HepG2 (cell line): Measurements from ENCODE around the gene TESK1. TPM values are rescaled to one million over a fixed set of nuclear protein-coding genes. Genes with fewer than 3 reads are reported as not detected.
A peak's percentile ranks its signal among the peaks of the same experiment; 100 is the strongest.

ENCODE experiments used
- CTCF ChIP-seq: sonication (generic); formaldehyde crosslinking; IDR thresholded peaks from 2 replicates; pipeline ENCODE4 v1.5.0; 2020; ENCODE audit warnings: mild to moderate bottlenecking, missing genetic modification reagents, moderate library complexity
- FOSL2 ChIP-seq: sonication (generic); formaldehyde crosslinking; IDR thresholded peaks from 2 replicates; pipeline ENCODE4 v1.4.0; 2020; ENCODE audit warnings: missing genetic modification reagents
- HNRNPH1 ChIP-seq: fragments of 200-400 bp; formaldehyde crosslinking; optimal IDR thresholded peaks from 2 replicates; pipeline ENCODE3; 2017; ENCODE audit warnings: mild to moderate bottlenecking, low read depth, low read length
- ZNF329 ChIP-seq: sonication (generic); formaldehyde crosslinking; IDR thresholded peaks from 2 replicates; pipeline ENCODE4 v1.9.0; 2021; ENCODE audit warnings: low read depth, mild to moderate bottlenecking, missing genetic modification reagents
- ZNF703 ChIP-seq: sonication (generic); formaldehyde crosslinking; IDR thresholded peaks from 2 replicates; pipeline ENCODE4 v1.5.1; 2020; ENCODE audit warnings: missing genetic modification reagents, mild to moderate bottlenecking, moderate library complexity, borderline replicate concordance
- polyA plus RNA-seq, 8 experiments: library from polyadenylated mRNA; depleted of rRNA in 3 of 8; stranded (reverse) in 7 of 8; unstranded in 1 of 8; fragments of >200 nt; fragmentation: Illumina TruSeq in 4 of 8; extraction: Trizol in 4 of 8; gene quantifications; 2 replicates each; pipeline versions ENCODE4 v1.2.1 to v1.2.3, GENCODE V29; 2011 to 2016; ENCODE audit warnings: low read depth in 4 of 8, missing spikeins in 1 of 8, mixed read lengths in 1 of 8; ENCODE audit not compliant: insufficient read depth in 1 of 8
- total RNA-seq, 5 experiments: library from RNA; depleted of rRNA; stranded (reverse); fragments of >200 nt; fragmentation: Illumina TruSeq; extraction: Trizol; gene quantifications; 2 replicates each; pipeline ENCODE4 v1.2.3, GENCODE V29; 2016; ENCODE audit warnings: low read depth in 1 of 5
- TF ChIP-seq, protein P1 (sequence below): sonication (generic); formaldehyde crosslinking; IDR thresholded peaks from 2 replicates; pipeline ENCODE4 v1.9.0; 2021; ENCODE audit warnings: mild to moderate bottlenecking, missing genetic modification reagents
- TF ChIP-seq, protein P2 (sequence below), 2 experiments: sonication (generic) in 1 of 2; formaldehyde crosslinking in 1 of 2; IDR thresholded peaks; 2 replicates each; pipeline versions ENCODE4 v1.6.1 to v1.9.0; 2014 to 2022; ENCODE audit warnings: antibody characterized with exemption in 1 of 2, borderline replicate concordance in 1 of 2, inconsistent platforms in 1 of 2, low read depth in 1 of 2, missing genetic modification reagents in 1 of 2
- TF ChIP-seq, protein P3 (sequence below): IDR thresholded peaks from 2 replicates; pipeline ENCODE4 v1.4.0; 2020; ENCODE audit warnings: mild to moderate bottlenecking, missing genetic modification reagents

Gene TESK1
- total and polyA plus RNA-seq, 2 of the 13 experiments (the other 11 are each of a cell fraction or from before 2014, with no cell fraction given): 7.3 to 13.6 TPM

GRCh38 chr9:35563791-35564197, 41.3 kb upstream of the TESK1 start (continued):
- TF ChIP-seq, protein P1, sequence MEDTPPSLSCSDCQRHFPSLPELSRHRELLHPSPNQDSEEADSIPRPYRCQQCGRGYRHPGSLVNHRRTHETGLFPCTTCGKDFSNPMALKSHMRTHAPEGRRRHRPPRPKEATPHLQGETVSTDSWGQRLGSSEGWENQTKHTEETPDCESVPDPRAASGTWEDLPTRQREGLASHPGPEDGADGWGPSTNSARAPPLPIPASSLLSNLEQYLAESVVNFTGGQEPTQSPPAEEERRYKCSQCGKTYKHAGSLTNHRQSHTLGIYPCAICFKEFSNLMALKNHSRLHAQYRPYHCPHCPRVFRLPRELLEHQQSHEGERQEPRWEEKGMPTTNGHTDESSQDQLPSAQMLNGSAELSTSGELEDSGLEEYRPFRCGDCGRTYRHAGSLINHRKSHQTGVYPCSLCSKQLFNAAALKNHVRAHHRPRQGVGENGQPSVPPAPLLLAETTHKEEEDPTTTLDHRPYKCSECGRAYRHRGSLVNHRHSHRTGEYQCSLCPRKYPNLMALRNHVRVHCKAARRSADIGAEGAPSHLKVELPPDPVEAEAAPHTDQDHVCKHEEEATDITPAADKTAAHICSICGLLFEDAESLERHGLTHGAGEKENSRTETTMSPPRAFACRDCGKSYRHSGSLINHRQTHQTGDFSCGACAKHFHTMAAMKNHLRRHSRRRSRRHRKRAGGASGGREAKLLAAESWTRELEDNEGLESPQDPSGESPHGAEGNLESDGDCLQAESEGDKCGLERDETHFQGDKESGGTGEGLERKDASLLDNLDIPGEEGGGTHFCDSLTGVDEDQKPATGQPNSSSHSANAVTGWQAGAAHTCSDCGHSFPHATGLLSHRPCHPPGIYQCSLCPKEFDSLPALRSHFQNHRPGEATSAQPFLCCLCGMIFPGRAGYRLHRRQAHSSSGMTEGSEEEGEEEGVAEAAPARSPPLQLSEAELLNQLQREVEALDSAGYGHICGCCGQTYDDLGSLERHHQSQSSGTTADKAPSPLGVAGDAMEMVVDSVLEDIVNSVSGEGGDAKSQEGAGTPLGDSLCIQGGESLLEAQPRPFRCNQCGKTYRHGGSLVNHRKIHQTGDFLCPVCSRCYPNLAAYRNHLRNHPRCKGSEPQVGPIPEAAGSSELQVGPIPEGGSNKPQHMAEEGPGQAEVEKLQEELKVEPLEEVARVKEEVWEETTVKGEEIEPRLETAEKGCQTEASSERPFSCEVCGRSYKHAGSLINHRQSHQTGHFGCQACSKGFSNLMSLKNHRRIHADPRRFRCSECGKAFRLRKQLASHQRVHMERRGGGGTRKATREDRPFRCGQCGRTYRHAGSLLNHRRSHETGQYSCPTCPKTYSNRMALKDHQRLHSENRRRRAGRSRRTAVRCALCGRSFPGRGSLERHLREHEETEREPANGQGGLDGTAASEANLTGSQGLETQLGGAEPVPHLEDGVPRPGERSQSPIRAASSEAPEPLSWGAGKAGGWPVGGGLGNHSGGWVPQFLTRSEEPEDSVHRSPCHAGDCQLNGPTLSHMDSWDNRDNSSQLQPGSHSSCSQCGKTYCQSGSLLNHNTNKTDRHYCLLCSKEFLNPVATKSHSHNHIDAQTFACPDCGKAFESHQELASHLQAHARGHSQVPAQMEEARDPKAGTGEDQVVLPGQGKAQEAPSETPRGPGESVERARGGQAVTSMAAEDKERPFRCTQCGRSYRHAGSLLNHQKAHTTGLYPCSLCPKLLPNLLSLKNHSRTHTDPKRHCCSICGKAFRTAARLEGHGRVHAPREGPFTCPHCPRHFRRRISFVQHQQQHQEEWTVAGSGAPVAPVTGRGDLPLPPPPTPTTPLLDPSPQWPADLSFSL: no peak
- TF ChIP-seq, protein P2, sequence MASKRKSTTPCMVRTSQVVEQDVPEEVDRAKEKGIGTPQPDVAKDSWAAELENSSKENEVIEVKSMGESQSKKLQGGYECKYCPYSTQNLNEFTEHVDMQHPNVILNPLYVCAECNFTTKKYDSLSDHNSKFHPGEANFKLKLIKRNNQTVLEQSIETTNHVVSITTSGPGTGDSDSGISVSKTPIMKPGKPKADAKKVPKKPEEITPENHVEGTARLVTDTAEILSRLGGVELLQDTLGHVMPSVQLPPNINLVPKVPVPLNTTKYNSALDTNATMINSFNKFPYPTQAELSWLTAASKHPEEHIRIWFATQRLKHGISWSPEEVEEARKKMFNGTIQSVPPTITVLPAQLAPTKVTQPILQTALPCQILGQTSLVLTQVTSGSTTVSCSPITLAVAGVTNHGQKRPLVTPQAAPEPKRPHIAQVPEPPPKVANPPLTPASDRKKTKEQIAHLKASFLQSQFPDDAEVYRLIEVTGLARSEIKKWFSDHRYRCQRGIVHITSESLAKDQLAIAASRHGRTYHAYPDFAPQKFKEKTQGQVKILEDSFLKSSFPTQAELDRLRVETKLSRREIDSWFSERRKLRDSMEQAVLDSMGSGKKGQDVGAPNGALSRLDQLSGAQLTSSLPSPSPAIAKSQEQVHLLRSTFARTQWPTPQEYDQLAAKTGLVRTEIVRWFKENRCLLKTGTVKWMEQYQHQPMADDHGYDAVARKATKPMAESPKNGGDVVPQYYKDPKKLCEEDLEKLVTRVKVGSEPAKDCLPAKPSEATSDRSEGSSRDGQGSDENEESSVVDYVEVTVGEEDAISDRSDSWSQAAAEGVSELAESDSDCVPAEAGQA (IDR thresholded peaks at IDR 0.05; ENCODE audit: low read depth): no peak
- TF ChIP-seq, protein P2 (CRISPR knock-in tag; IDR thresholded peaks at IDR 0.05; ENCODE audit: borderline replicate concordance): no peak
- TF ChIP-seq, protein P3, sequence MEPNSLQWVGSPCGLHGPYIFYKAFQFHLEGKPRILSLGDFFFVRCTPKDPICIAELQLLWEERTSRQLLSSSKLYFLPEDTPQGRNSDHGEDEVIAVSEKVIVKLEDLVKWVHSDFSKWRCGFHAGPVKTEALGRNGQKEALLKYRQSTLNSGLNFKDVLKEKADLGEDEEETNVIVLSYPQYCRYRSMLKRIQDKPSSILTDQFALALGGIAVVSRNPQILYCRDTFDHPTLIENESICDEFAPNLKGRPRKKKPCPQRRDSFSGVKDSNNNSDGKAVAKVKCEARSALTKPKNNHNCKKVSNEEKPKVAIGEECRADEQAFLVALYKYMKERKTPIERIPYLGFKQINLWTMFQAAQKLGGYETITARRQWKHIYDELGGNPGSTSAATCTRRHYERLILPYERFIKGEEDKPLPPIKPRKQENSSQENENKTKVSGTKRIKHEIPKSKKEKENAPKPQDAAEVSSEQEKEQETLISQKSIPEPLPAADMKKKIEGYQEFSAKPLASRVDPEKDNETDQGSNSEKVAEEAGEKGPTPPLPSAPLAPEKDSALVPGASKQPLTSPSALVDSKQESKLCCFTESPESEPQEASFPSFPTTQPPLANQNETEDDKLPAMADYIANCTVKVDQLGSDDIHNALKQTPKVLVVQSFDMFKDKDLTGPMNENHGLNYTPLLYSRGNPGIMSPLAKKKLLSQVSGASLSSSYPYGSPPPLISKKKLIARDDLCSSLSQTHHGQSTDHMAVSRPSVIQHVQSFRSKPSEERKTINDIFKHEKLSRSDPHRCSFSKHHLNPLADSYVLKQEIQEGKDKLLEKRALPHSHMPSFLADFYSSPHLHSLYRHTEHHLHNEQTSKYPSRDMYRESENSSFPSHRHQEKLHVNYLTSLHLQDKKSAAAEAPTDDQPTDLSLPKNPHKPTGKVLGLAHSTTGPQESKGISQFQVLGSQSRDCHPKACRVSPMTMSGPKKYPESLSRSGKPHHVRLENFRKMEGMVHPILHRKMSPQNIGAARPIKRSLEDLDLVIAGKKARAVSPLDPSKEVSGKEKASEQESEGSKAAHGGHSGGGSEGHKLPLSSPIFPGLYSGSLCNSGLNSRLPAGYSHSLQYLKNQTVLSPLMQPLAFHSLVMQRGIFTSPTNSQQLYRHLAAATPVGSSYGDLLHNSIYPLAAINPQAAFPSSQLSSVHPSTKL: 0 out of 2 replicates have a peak, but pooled peaks have one; percentile 29
- TF ChIP-seq FOSL2 (CRISPR knock-in tag) (no peak), ZNF703 (no peak), CTCF (peak; percentile 23; the same call in 1 of the 2 replicates), ZNF329 (no peak), HNRNPH1 (no peak)
